Endodermal cell (in vitro differentiated cells): ENCODE measurements around the gene KRT6C. TPM values are rescaled to one million over a fixed set of nuclear protein-coding genes. Genes with fewer than 3 reads are reported as not detected.

ENCODE experiments used
- DNase-seq: peaks from one replicate; pipeline ENCODE4 v3.0.0-alpha.2; 2017
- H3K27ac ChIP-seq: 2 replicates; pipeline ENCODE4 v1.5.1; 2013; ENCODE audit warnings: mild to moderate bottlenecking, low read depth, low read length, moderate library complexity
- H3K27me3 ChIP-seq: 2 replicates; pipeline ENCODE4 v1.6.1; 2013; ENCODE audit warnings: mild to moderate bottlenecking, low read length, moderate library complexity; ENCODE audit not compliant: insufficient read depth, control insufficient read depth, poor library complexity, severe bottlenecking
- H3K36me3 ChIP-seq: 2 replicates; pipeline ENCODE4 v1.7.0; 2013; ENCODE audit warnings: mild to moderate bottlenecking, low read length, moderate library complexity; ENCODE audit not compliant: control insufficient read depth, insufficient read depth
- H3K4me1 ChIP-seq: one replicate; pipeline ENCODE4 v1.7.0; 2013; ENCODE audit warnings: low read length; ENCODE audit not compliant: control insufficient read depth, insufficient read depth
- H3K4me3 ChIP-seq: 2 replicates; pipeline ENCODE4 v1.5.1; 2013; ENCODE audit warnings: mild to moderate bottlenecking, low read length, moderate library complexity
- H3K9ac ChIP-seq: 2 replicates; pipeline ENCODE4 v1.6.1; 2013; ENCODE audit warnings: mild to moderate bottlenecking, low read length, moderate library complexity; ENCODE audit not compliant: poor library complexity, severe bottlenecking; ENCODE audit errors: extremely low read depth
- H3K9me3 ChIP-seq: 2 replicates; pipeline ENCODE4 v1.6.1; 2013; ENCODE audit warnings: mild to moderate bottlenecking, low read length, moderate library complexity; ENCODE audit not compliant: control insufficient read depth
- H3K27ac Mint-ChIP-seq: 2 replicates; pipeline ENCODE4 v1.8.0; 2020; ENCODE audit warnings: mixed read lengths
- H3K27me3 Mint-ChIP-seq: 2 replicates; pipeline ENCODE4 v1.8.0; 2021; ENCODE audit warnings: mild to moderate bottlenecking, mixed read lengths; ENCODE audit not compliant: insufficient read depth
- H3K36me3 Mint-ChIP-seq: 2 replicates; pipeline ENCODE4 v1.8.0; 2020; ENCODE audit warnings: low read depth, mixed read lengths
- H3K4me1 Mint-ChIP-seq: 2 replicates; pipeline ENCODE4 v1.8.0; 2020; ENCODE audit warnings: mixed read lengths
- H3K4me3 Mint-ChIP-seq: 2 replicates; pipeline ENCODE4 v1.8.0; 2020; ENCODE audit warnings: mild to moderate bottlenecking, moderate library complexity, mixed read lengths
- H3K9me3 Mint-ChIP-seq: 2 replicates; pipeline ENCODE4 v1.8.0; 2020; ENCODE audit warnings: mild to moderate bottlenecking, mixed read lengths
- CTCF ChIP-seq: fragments of 200-600 bp; sonication (generic); conservative IDR thresholded peaks from 2 replicates; pipeline ENCODE4 v1.5.0; 2021; ENCODE audit warnings: antibody characterized with exemption, mild to moderate bottlenecking
- WGBS, 2 experiments: methylation state at CpG; one replicate each; pipeline versions ENCODE4 v1.1.5 to v1.1.7; 2013; ENCODE audit warnings: missing lambda C conversion rate in 2 of 2, mixed read lengths in 1 of 2; ENCODE audit not compliant: insufficient coverage in 1 of 2, insufficient read length in 1 of 2; 5-methylcytosine and 5-hydroxymethylcytosine counted together
- total RNA-seq, 2 donors: library from RNA; stranded (reverse); fragmentation: NEBNext Ultra II Directional in 1 of 2; extraction: Animal tissue kit (Norgen Biotek cat#: 25700) in 1 of 2; gene quantifications; 2 replicates in 1 of 2; 3 replicates in 1 of 2; pipeline ENCODE4 v1.2.1, GENCODE V29; 2021

The KRT6C gene
- total RNA-seq, 2 donors from 2014 or later: not detected

GRCh38 chr12:52434081-52434733 is 39.4 kb downstream of the KRT6C start, which contains the start of gene KRT75:
TSS of gene KRT75 (minus strand) at chr12:52434371. CDS start at chr12:52434304, 67 bp downstream.
- Mint-ChIP-seq H3K27me3 (peaks cover 23% of the 10 kb centered on the region), H3K4me1 (no peaks in the 10 kb centered on the region)
- WGBS, 2 experiments: 85 to 91% methylated on average over 16 to 20 of the region's 20 CpGs

GRCh38 chr12:52433501-52434080 is 40.0 kb downstream of the KRT6C start:
- Mint-ChIP-seq H3K36me3 (no peaks in the 10 kb centered on the region), H3K4me3 (no peak overlapping the region), H3K9me3 (no peaks in the 10 kb centered on the region), H3K27me3 (peaks cover 26% of the 10 kb centered on the region), H3K4me1 (no peaks in the 10 kb centered on the region), H3K27ac (no peak overlapping the region)
- TF ChIP-seq CTCF: no peak
- H3K27ac ChIP-seq: no peak overlapping the region
- no peak overlapping the region for H3K9ac ChIP-seq
- H3K27me3 ChIP-seq: peaks cover 12% of the 10 kb centered on the region
- no peaks in the 10 kb centered on the region for H3K36me3 ChIP-seq
- H3K4me3 ChIP-seq: no peak overlapping the region
- H3K4me1 ChIP-seq: no peaks in the 10 kb centered on the region
- peak; percentile 41 for DNase-seq
- WGBS, 2 experiments: 90 to 100% methylated on average over 4 to 12 of the region's 12 CpGs
- no peaks in the 10 kb centered on the region for H3K9me3 ChIP-seq

More at GRCh38 chr12:52434081-52434733, 39.4 kb downstream of the KRT6C start, which contains the start of gene KRT75:
- Histone ChIP-seq H3K9me3 (no peaks in the 10 kb centered on the region), H3K4me1 (no peaks in the 10 kb centered on the region), H3K27me3 (peaks cover 12% of the 10 kb centered on the region), H3K36me3 (no peaks in the 10 kb centered on the region), H3K4me3 (no peak within 1 kb of the TSS), H3K27ac (no peak within 1 kb of the TSS), H3K9ac (no peak within 1 kb of the TSS)
- H3K27ac Mint-ChIP-seq: no peak within 1 kb of the TSS
- H3K36me3 Mint-ChIP-seq: no peaks in the 10 kb centered on the region
- H3K9me3 Mint-ChIP-seq: no peaks in the 10 kb centered on the region
- TF ChIP-seq CTCF: no peak
- no peak within 1 kb of the TSS for H3K4me3 Mint-ChIP-seq
- peak; percentile 32 for DNase-seq

- Histone ChIP-seq H3K4me1 (no peaks in the 10 kb centered on the region), H3K9ac (no peak overlapping the region), H3K27ac (no peak overlapping the region), H3K4me3 (no peak overlapping the region), H3K36me3 (no peaks in the 10 kb centered on the region), H3K27me3 (peaks cover 12% of the 10 kb centered on the region), H3K9me3 (no peaks in the 10 kb centered on the region)
- TF ChIP-seq CTCF: no peak
- H3K36me3 Mint-ChIP-seq: no peaks in the 10 kb centered on the region
- WGBS, 2 experiments: 92 to 94% methylated on average over 5 to 6 of the region's 6 CpGs
- peak; percentile 28 for DNase-seq
- H3K9me3 Mint-ChIP-seq: no peaks in the 10 kb centered on the region
- H3K27me3 Mint-ChIP-seq: peaks cover 26% of the 10 kb centered on the region
- H3K4me1 Mint-ChIP-seq: no peaks in the 10 kb centered on the region
- H3K4me3 Mint-ChIP-seq: no peak overlapping the region
- no peak overlapping the region for H3K27ac Mint-ChIP-seq
Measured at GRCh38 chr12:52432559-52433207, 40.9 kb downstream of the KRT6C start.
